Inferior parietal cortex (tissue), 1 donor: ENCODE measurements around the gene FPGS.

Experiments used
- DNase-seq: peaks from one replicate; pipeline ENCODE4 v3.0.0-alpha.2; 2016; ENCODE audit errors: extremely low spot score

Gene FPGS

DNA sequence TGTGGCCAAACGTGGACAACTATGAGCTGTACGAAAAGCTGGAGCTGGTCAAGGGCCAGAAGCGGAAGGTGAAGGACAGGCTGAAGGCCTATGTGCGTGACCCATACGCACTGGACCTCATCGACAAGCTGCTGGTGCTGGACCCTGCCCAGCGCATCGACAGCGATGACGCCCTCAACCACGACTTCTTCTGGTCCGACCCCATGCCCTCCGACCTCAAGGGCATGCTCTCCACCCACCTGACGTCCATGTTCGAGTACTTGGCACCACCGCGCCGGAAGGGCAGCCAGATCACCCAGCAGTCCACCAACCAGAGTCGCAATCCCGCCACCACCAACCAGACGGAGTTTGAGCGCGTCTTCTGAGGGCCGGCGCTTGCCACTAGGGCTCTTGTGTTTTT lies 13.5 kb upstream of the FPGS start:
- DNase-seq, result no peak

DNA sequence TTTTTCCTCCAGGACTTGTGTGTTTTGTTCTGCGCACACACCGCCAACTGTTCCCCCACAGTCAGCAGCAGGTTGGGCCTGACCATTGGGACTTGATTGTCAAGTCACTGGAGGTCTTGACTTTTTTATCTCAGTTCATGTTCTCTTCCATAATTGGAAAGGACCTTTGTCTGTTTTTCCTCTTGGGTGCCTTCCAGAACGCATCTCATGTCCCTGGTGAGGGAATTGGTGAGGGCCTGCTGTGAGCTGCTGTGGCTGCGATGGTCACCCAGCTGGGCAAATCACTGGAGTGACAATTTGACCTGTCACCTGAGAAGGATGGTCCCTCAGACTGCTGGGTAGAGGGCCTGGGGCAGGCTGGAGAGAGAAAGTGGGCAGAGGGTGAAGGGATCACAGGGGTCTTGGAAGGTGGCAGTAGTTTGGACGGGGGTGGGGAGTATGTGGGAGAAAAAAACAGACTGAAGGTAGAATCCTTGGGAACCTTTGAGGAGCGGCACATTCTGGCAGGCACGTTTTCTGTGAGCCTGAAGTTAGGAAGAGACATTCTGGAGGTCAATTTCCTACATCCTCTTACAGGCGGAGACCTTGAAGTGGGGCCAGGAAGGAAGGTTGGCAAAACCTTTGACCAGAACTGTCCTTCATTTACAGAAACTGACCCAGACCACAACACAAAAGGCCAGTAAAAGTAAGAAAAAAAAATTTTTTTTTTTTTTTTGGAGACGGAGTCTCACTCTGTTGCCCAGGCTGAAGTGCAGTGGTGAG lies 12.4 kb upstream of the FPGS start:
- no peak for DNase-seq

DNA sequence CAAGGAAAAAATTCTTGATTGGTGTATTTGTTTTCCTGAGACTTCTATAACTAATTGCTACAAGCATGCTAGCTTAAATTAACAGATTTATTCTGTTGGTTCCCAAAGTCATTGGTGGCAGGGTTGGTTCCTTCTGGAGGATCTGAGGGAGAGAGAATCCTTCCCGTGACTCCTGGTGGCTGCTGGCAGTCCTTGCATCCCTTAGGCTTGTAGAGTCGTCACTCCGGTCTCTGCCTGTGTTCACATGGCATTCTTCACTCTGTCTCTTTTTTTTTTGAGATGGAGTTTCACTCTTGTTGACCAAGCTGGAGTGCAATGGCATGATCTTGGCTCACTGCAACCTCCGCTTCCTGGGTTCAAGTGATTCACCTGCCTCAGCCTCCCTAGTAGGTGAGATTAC lies 11.6 kb upstream of the FPGS start:
- DNase-seq, result no peak

DNA sequence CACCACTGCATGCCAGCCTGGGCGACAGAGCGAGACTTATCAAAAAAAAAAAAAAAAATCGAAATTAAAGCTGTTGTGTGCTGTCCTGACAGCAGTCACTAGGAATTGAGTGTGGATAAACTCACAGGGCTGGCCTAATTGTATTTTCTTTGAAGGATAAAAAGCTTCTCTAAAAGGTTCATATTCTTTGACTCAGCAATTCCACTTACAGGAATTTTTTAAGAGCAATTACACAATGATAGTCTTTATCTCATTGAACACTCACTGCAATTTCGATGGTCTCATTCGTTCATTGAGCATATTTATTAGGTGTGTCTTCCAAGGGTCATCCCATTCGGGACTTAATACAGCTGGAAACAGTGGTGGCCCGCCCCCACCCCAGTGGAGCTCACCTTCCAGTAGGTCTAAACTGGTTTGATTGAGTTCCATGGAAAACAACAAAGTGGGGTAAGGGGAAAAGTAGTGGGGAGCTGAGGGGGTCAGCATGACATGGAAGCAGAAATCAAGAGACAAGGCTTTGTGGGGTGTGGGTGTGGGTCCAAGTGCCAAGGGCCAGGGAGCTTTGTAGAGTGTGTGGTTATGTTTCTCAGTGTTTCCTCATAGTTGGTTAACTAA lies 10.2 kb upstream of the FPGS start:
- no peak for DNase-seq

DNA sequence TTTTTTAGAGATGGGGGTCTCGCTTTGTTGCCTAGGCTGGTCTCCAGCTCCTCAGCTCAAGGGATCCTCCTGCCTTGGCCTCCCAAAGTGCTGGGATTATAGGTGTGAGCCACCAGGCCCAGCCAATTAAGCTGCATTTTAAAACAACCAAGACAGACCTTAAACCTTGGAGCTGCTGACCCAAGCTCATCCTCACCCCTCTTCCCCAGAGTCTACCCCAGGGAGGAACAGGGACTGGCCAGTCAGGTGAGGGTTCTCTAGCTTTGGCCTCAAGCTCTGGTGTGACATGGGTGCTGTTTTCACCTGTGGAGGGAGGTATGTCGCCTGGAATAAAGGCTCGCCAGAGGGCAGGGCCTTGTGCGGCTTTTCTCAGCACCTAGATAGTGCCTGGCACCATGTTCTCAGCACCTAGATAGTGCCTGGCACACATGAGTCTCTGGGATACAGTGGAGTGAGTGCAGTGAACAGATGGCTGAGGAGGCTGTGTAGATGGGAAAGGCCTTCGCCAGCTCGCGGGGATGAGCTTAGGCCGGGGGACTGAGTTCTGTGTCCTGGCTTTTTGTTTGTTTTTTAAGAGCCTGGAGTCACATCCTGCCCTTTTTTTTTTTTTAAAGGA lies 9.5 kb upstream of the FPGS start:
- DNase-seq, result no peak

DNA sequence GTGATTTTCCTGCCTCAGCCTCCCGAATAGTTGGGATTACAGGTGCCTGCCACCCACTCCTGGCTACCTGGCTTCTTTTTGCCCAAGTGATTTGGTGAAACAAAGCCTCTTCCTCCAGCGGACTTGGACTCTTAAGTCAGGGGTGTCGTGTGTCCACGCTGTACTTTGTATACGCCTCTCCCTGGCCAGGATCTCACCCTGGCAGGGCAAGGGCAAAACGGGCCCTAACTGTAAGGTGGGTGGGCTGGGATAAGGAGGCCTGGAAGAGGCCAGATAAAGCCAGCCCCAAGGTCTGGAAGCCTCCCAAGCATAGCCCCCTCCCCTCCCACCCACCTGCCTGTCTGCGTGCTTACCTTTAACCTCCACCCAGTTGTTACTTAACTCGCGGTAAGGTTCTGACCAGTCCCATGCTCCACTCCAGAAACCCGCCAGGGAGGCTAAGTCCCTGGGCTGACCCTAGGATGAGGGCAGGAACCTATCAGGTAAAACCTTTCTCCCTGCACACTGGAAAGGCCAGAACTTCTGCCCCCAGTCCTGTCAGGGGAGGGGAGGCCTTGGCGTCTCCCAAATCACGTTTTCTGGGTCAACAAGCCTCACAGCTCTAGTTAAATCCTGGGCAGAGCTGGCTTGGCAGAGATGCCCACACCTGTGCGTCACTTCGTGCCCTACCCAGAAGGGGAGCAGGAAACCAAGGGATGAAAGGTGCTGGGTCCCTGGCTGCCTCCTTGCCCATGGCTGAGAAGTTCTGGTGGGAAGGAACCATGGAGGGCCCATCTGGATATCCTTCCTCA lies 8.5 kb upstream of the FPGS start:
- DNase-seq, result no peak

DNA sequence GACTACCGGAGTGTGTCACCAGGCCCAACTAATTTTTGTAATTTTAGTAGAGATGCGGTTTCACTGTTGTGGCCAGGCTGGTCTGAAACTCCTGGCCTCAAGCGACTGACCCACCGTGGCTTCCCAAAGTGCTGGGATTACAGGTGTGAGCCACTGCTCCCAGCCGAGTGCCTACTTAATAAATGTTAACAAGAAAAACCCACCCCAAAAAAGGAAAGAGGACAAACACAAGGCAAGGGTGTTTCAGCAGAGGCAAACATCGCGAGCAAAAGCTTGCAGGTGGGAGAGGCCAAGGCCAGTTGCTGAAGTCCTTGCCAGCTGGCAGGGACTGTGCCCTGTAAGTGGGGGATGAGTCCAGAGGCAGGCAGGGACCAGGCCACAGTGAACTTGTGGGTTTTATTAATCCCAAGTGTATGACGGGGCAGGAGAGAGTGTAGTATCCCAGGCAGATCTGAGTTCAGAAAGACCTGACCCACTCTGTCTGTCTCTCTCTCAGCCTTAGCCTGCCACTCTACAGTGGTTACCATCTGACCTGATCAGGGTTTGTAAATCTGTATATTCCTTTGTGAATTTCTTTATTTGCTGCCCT lies 6.4 kb upstream of the FPGS start:
- DNase-seq, result no peak

DNA sequence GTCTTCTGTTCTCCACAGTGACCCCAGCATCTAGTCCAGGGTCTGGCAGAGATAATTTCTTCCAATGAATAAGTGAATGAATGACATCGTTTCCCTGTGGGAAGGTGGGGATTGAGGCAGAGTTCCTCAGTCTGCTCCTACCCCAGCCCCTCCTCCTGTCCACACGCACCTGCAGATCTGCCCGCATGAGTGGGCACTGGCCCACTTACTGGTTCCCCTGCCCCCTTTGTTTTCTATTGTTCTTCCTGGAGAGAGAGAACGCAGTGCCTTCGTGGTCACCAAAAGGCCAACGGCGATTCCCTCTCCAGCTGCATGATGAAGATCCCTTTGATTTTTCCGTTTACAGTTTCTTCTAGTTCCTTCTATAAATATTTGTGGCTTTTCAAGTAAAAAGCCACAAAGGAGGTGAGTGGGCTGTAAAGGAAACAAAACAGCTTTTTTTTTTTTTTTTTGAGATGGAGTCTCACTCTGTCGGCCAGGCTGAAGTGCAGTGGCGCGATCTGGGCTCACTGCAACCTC lies 5.8 kb upstream of the FPGS start:
- DNase-seq, result no peak

DNA sequence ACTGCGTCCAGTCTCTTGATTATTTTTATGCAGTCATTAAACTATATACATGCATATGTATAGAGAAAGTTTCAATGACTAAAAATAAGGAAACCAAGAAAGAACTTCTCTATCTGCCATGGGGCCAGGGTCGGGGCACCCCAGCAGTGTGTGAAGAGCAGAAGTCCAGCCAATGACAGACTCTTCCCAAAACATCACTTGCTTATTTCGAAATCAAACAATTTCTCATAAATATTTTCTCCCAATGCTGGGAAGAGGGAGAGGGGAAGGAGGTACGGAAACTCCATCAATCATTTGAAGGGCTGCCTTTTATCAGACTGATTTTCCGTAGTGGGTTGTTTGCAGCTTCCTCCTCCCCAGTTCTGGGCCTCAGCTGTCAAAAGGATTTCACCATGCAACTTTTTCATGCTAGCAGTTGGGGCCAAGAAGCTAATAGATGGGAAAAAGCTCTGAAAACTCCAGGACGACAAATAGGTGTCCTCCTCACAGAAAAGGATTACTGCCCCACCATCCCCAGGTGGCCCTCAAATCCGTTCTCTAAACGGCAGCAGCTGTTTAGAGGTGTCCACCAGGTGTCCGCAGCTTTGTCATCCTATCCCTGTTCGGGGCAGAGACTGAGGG lies 617 bp upstream of the FPGS start:
- DNase-seq, result peak; percentile 31

DNA sequence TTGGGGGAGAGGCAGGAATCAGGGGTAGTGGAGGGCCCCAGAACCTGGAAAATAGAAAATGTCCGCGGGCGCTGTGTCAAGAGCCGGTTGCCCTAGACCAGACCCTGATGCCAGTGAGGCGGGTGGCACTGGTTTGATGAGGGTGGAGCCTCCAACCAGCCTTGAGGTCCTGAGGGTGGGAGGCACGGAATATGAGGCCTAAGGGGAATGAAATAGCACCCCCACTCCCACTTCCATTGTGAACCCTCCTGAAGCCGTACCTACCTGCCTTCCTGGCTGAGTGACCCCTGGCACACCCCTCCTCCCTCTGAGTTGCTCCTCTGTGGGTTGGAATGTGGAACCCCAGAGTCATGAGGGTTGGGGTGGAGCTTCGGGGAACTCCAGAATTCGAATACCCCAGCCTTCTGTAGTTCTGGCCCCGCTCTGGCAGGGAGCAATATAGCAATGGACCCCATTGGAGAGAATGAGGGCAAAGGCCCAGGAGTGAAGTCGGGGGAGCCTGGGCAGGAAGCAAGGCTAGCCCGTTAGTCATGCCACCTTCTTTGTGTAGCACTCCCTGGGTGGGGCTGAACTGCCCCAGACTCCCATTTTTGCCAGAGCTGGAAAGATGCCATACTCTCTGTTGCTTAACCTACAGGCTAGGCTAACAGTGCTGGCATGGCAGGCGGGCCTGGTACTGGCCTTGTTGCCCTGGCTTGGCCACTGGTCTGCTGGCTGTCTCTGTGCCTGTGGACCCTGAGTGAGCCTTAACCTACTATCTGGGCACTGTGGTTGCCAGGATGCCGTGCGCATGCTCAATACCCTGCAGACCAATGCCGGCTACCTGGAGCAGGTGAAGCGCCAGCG lies 1.0 kb downstream of the FPGS start:
- DNase-seq, result no peak

DNA sequence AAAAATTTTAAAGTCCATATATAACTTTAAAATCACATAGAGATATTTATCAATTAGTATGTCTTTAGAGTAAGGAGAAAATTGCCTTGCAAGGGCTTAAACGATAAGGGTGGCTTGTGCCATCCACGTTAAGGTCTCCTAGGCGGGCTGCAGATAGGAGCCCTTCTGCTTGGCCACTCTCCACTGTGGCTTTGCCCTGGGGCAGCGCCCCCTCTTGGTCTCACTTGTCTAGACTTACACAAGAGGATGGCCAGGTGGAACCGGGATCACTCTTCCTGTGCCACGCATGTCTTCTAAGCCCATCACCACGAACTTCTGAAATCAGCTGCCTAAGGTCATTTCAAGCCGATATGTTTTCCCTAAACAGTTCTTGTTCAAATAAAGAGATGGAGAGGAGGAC lies 2.9 kb downstream of the FPGS start:
- no peak for DNase-seq

DNA sequence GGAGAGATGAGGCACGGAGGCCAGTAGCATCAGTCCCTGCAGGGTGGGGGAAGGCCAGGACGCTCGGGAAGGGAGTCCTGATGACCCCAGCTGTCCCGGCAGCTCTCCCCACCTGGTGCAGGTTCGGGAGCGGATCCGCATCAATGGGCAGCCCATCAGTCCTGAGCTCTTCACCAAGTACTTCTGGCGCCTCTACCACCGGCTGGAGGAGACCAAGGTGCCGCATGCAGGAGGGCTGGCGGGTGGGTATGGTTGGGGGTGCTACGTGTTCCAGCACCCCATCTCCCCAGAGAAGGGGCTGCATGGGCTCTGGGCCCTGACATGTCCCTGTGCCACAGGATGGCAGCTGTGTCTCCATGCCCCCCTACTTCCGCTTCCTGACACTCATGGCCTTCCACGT lies 4.2 kb downstream of the FPGS start:
- no peak for DNase-seq

DNA sequence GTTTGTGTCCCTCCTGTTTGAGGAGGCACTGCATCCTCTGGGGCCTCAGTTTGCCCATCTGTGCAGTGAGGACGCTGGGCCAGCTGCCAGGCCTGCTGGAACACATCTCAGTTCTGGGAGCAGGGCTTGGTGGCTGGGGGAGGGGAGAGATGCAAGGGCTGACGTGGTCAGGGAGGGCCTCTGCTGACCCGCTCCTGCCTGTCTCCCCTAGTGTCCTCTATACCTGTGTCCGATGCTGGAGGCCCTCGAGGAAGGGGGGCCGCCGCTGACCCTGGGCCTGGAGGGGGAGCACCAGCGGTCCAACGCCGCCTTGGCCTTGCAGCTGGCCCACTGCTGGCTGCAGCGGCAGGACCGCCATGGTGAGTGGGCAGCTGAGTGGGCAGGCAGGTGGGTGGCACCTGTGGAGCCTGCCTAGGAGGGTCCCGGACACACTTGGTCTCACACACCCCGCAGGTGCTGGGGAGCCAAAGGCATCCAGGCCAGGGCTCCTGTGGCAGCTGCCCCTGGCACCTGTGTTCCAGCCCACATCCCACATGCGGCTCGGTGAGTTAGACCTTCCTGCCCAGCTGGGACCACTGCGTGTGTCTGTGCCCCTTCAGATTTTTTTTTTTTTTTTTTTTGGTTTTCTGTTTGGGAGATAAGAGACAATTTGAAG lies 5.8 kb downstream of the FPGS start:
- no peak for DNase-seq

DNA sequence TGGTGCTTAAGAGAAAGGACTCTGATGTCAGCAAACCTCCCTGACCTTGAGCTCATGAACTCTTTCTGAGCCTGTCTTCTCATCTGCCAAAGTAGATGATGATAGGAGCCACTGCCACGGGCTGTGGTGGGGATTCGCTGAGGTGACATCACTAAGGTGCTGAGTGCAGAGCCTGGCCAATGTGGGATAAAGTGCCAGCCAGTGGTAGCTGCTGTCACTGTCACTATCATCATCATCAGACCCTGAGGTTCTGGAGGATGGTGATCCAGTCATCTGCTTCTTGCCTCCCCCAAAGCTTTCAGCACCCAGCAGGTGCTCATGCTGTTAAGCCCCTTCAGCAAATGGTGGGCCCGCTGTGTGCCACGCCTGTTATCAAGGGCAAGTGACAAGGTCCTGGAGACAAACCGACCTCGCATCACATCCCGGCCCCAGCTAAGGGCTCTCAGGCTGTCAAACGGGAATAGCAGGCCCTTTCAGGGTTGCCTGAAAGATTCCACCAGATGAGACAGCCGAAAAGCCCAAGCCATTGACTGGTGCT lies 6.4 kb downstream of the FPGS start:
- DNase-seq, result no peak

DNA sequence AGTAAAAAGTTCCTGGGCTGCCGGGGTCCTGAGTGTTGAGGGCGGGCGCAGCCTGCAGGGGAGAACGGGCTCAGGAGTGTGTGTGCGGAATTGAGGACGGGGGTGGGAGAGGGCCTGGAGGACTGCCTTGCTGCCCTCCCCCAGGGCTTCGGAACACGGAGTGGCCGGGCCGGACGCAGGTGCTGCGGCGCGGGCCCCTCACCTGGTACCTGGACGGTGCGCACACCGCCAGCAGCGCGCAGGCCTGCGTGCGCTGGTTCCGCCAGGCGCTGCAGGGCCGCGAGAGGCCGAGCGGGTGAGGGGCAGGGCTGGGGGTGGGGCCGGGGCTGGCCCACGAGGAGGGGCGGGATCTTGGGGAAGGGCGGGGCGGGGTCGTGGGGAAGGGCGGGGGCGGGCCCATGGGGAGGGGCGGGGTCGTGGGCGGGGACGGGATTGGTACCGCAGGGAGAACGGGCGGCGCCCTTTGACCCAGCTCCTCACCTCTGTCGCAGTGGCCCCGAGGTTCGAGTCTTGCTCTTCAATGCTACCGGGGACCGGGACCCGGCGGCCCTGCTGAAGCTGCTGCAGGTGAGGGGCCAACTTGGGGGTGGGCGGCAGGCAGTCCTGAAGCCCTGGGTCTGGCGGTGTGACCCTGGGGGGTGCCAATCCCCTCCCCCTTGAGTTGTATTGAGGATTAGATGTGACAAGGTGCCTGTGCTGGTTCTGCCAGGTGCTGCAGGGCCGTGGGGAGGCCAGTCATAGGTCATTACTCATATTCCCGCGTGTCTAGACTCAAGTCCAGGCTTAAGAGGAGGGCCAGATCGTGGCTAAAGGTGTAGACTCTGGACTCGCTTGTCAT lies 7.1 kb downstream of the FPGS start:
- DNase-seq, result no peak

DNA sequence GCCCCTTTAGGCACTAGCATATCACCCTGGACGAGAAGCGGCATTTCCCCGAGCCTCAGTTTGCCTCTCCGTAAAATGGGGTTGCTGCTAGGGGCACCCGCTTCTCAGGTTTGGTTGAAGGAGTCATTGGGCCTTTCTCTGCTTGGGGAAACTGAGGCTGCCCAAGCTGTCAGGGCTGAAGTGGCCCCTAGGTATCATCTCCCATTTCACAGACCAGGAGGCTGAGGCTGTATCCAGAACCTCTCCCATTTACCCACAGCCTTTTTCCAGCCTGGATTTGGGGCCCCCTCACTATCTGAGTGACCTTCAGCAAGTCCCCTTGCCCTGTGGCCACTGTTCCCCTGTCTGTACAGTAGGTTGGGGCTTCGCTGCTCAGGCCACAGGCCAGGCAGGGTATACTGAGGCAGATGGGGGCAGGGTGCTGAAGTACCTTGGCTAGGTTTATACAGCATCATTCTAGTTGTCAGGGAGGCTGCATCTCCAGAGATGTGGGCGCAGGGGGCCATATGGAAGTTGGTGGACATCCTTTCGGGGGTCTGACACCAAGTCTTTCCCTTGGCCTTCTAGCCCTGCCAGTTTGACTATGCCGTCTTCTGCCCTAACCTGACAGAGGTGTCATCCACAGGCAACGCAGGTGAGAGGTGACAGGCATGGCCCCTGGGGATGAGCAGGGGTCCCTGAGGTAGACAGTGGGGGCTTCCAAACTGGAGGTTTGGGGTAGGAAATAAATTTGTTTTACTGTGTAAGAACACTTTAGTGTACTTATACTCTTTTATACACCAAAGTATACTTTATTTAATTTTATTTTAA lies 7.9 kb downstream of the FPGS start:
- DNase-seq, result no peak

DNA sequence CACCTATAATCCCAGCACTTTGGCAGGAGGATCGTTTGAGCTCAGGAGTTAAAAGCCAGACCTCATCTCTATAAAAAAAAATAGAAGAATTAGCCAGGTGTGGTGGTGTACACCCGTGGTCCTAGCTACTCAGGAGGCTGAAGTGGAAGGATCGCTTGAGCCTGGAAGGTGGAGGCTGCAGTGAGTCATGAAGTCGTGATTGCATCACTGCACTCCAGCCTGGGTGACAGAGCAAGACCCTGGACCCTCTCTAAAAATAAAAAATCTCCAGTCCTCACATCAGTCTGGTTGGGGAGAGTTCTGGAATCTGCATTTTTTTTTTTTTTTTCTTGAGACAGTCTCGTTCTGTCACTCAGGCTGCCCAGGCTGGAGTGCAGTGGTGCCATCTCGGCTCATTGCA lies 9.3 kb downstream of the FPGS start:
- no peak for DNase-seq
